ENCODE data around the gene CCNA2. TPM values are rescaled to one million over a fixed set of nuclear protein-coding genes. Genes with fewer than 3 reads are reported as not detected.

CCNA2 gene
- total RNA-seq, 2 donors from 2014 or later = 15.6 to 62.8 TPM

GRCh38 chr4:121801715-121802075, 22.0 kb downstream of the CCNA2 start:
- no peak for DNase-seq
- H3K27me3 ChIP-seq = no peaks in the 10 kb centered on the region
- intact Hi-C loops (cut with DNase I) = no loop called here
- no peaks in the 10 kb centered on the region for H3K36me3 ChIP-seq
- peak overlapping the region; percentile 89 for H3K27ac ChIP-seq
- TF ChIP-seq, protein P1, sequence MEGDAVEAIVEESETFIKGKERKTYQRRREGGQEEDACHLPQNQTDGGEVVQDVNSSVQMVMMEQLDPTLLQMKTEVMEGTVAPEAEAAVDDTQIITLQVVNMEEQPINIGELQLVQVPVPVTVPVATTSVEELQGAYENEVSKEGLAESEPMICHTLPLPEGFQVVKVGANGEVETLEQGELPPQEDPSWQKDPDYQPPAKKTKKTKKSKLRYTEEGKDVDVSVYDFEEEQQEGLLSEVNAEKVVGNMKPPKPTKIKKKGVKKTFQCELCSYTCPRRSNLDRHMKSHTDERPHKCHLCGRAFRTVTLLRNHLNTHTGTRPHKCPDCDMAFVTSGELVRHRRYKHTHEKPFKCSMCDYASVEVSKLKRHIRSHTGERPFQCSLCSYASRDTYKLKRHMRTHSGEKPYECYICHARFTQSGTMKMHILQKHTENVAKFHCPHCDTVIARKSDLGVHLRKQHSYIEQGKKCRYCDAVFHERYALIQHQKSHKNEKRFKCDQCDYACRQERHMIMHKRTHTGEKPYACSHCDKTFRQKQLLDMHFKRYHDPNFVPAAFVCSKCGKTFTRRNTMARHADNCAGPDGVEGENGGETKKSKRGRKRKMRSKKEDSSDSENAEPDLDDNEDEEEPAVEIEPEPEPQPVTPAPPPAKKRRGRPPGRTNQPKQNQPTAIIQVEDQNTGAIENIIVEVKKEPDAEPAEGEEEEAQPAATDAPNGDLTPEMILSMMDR (IDR thresholded peaks at IDR 0.05) = no peak
- peak overlapping the region; percentile 79 to 85 for H3K9ac ChIP-seq (ENCODE audit: low read depth in 2 of 2, low read length in 2 of 2)
- no peaks in the 10 kb centered on the region for H3K4me1 ChIP-seq
- no peaks in the 10 kb centered on the region for H3K9me3 ChIP-seq
- peak overlapping the region; percentile 82 for H3K4me3 ChIP-seq

GRCh38 chr4:121800961-121801714, 22.5 kb downstream of the CCNA2 start, which contains the start of gene EXOSC9:
Gene EXOSC9 (plus strand): TSS chr4:121801323. CDS start chr4:121801425, 102 bp downstream.
- Histone ChIP-seq H3K9ac (ENCODE audit: low read depth in 2 of 2, low read length in 2 of 2) (peak within 1 kb of the TSS; percentile 79 to 85), H3K4me3 (peak within 1 kb of the TSS; percentile 82), H3K36me3 (no peaks in the 10 kb centered on the region), H3K4me1 (no peaks in the 10 kb centered on the region), H3K27ac (peak within 1 kb of the TSS; percentile 89), H3K9me3 (no peaks in the 10 kb centered on the region), H3K27me3 (no peaks in the 10 kb centered on the region)
- intact Hi-C loops (cut with DNase I) = no loop called here
- peak; percentile 97 for DNase-seq
- TF ChIP-seq, protein P1 (IDR thresholded peaks at IDR 0.05) = no peak

DNA sequence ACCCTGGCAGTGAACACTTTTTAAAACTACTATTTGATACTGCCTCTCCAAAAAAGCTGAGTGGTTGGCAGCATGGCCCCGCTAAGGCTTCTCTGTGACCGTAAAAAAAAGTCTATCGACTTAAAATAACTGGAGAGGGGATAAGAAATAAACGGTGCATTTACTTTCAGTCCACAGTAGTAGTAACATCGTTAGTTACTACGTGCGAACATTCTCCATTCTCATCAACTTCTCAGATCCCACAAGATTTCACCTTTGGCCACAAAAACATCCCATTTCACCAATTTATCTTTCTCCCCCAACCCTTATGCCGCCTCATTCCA, 23.1 kb downstream of the CCNA2 start:
- intact Hi-C loops (cut with DNase I) = no loop called here
- H3K36me3 ChIP-seq = no peaks in the 10 kb centered on the region
- peak overlapping the region; percentile 89 for H3K27ac ChIP-seq
- DNase-seq = no peak
- H3K4me1 ChIP-seq = no peaks in the 10 kb centered on the region
- no peaks in the 10 kb centered on the region for H3K9me3 ChIP-seq
- no peaks in the 10 kb centered on the region for H3K27me3 ChIP-seq
- H3K9ac ChIP-seq (ENCODE audit: low read depth in 2 of 2, low read length in 2 of 2) = peak overlapping the region; percentile 71 to 85
- TF ChIP-seq, protein P1 (IDR thresholded peaks at IDR 0.05) = no peak
- peak overlapping the region; percentile 82 for H3K4me3 ChIP-seq

GRCh38 chr4:121799867-121800501, 23.7 kb downstream of the CCNA2 start:
- TF ChIP-seq, protein P1 (IDR thresholded peaks at IDR 0.05) = no peak
- Histone ChIP-seq H3K9ac (ENCODE audit: low read depth in 2 of 2, low read length in 2 of 2) (no peak overlapping the region), H3K27me3 (no peaks in the 10 kb centered on the region), H3K36me3 (no peaks in the 10 kb centered on the region), H3K4me3 (no peak overlapping the region), H3K27ac (peak overlapping the region; percentile 89), H3K9me3 (no peaks in the 10 kb centered on the region), H3K4me1 (no peaks in the 10 kb centered on the region)
- no peak for DNase-seq
- intact Hi-C loops (cut with DNase I) = loop anchor here (10.0 kb wide), 1 partner anchor 95 kb away; no protein-coding TSS in a partner anchor

GRCh38 chr4:121799208-121799823, 24.4 kb downstream of the CCNA2 start:
- no peaks in the 10 kb centered on the region for H3K36me3 ChIP-seq
- DNase-seq = no peak

More at GRCh38 chr4:121799208-121799823, 24.4 kb downstream of the CCNA2 start:
- intact Hi-C loops (cut with DNase I) = loop anchor here (10.0 kb wide), 1 partner anchor 95 kb away; no protein-coding TSS in a partner anchor
- Histone ChIP-seq H3K9ac (ENCODE audit: low read depth in 2 of 2, low read length in 2 of 2) (no peak overlapping the region), H3K27me3 (no peaks in the 10 kb centered on the region), H3K4me1 (no peaks in the 10 kb centered on the region), H3K9me3 (no peaks in the 10 kb centered on the region), H3K27ac (no peak overlapping the region), H3K4me3 (no peak overlapping the region)
- TF ChIP-seq, protein P1 (IDR thresholded peaks at IDR 0.05) = no peak
